ENCODE results near the gene CYREN.

CYREN gene

DNA sequence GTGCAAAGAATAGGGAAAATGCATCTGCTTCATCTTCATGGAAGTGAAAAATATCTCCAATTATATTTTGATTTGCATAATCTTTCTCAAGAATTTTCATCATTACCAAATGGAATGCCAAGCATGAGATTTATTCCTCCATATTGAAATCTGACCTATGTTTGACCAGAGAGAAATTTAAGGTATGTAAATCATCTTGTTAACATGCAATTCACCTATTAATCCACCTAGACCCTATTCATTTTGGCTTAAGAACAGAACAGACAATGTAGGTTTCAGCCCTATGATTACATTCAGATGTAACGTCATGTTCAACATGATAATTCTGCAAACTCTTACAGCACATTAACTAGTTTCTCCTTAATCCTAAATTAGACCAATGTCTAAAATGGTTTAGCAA is 53.4 kb downstream of the CYREN start:
- no peaks in the 10 kb centered on the region for H3K36me3 ChIP-seq (ENCODE audit: control insufficient read depth, insufficient read depth, low read length)
- no peak for DNase-seq
- H3K27me3 ChIP-seq (replicated peaks; ENCODE audit: control insufficient read depth, insufficient read depth, low read length, poor library complexity, severe bottlenecking), result no peaks in the 10 kb centered on the region
- H3K9me3 ChIP-seq (ENCODE audit: control insufficient read depth, low read length), result no peaks in the 10 kb centered on the region
- H3K4me3 ChIP-seq (ENCODE audit: insufficient read depth, low read depth, low read length, poor library complexity, severe bottlenecking), result no peak overlapping the region
- H3K4me1 ChIP-seq (ENCODE audit: control insufficient read depth, insufficient read depth, low read length, poor library complexity, severe bottlenecking), result no peaks in the 10 kb centered on the region
- no peak overlapping the region for H3K27ac ChIP-seq (ENCODE audit: insufficient read depth, low read length, poor library complexity, severe bottlenecking)

All from effector memory CD4-positive, alpha-beta T cell (primary cell).